Thoracic aorta (tissue), 2 donors: Measurements from ENCODE around the gene ZFC3H1. TPM values are rescaled to one million over a fixed set of nuclear protein-coding genes. Genes with fewer than 3 reads are reported as not detected.
A peak's percentile ranks its signal among the peaks of the same experiment; 100 is the strongest.

ENCODE experiments used
- ATAC-seq: fragments of 150-250 bp; one replicate; pipeline ENCODE4 v1.8.0; 2017; ENCODE audit warnings: low read depth; ENCODE audit not compliant: insufficient number of reproducible peaks, low FRiP score
- DNase-seq: peaks from one replicate; pipeline ENCODE4 v3.0.0-alpha.2; 2020; ENCODE audit warnings: low spot score
- H3K27ac ChIP-seq, 2 donors: fragments of 200-600 bp; sonication (generic); 1 replicate in 1 of 2; 2 replicates in 1 of 2; pipeline ENCODE4 v1.5.1; 2016; ENCODE audit warnings: mild to moderate bottlenecking in 2 of 2, moderate library complexity in 2 of 2
- H3K27me3 ChIP-seq: fragments of 200-600 bp; sonication (generic); replicated peaks from 2 replicates; pipeline ENCODE4 v1.6.0; 2016; ENCODE audit warnings: mild to moderate bottlenecking; ENCODE audit not compliant: insufficient read depth
- H3K36me3 ChIP-seq: fragments of 200-600 bp; sonication (generic); one replicate; pipeline ENCODE4 v1.5.1; 2016
- H3K4me1 ChIP-seq, 2 donors: fragments of 200-600 bp; sonication (generic); 1 replicate in 1 of 2; 2 replicates in 1 of 2; pipeline versions ENCODE4 v1.5.1 to v1.6.0; 2016; ENCODE audit warnings: low read depth in 2 of 2, mild to moderate bottlenecking in 1 of 2; ENCODE audit not compliant: control insufficient read depth in 1 of 2
- H3K4me3 ChIP-seq: fragments of 200-600 bp; sonication (generic); 2 replicates; pipeline ENCODE4 v1.5.1; 2016; ENCODE audit warnings: mild to moderate bottlenecking
- H3K9me3 ChIP-seq: fragments of 200-600 bp; sonication (generic); 2 replicates; pipeline ENCODE4 v1.5.1; 2016
- CTCF ChIP-seq: fragments of 200-600 bp; sonication (generic); IDR thresholded peaks from one replicate; pipeline ENCODE4 v1.5.1; 2019; ENCODE audit warnings: antibody characterized with exemption
- total RNA-seq, 2 donors: library from RNA; depleted of rRNA; stranded (reverse); fragments of >200 nt; gene quantifications; one replicate each; pipeline versions ENCODE4 v1.1.0 to v1.2.3, GENCODE V29; 2016

The ZFC3H1 gene
- total RNA-seq, 2 donors from 2014 or later, result 48.6 to 101 TPM

GRCh38 chr12:71685312-71685906 lies 21.8 kb upstream of the ZFC3H1 start:
- TF ChIP-seq CTCF, result no peak
- Histone ChIP-seq H3K36me3 (no peaks in the 10 kb centered on the region), H3K4me1 (peaks cover 6 to 27% of the 10 kb centered on the region in 2 donors), H3K4me3 (peak overlapping the region; percentile 74), H3K27ac (peak overlapping the region; percentile 63 to 67), H3K27me3 (no peaks in the 10 kb centered on the region), H3K9me3 (no peaks in the 10 kb centered on the region)
- DNase-seq (no peak), ATAC-seq (peak; percentile 13)

GRCh38 chr12:71684081-71684480 lies 20.4 kb upstream of the ZFC3H1 start:
- ATAC-seq, result no peak
- no peak for TF ChIP-seq CTCF
- Histone ChIP-seq H3K27ac (no peak overlapping the region), H3K4me1 (peaks cover 6 to 23% of the 10 kb centered on the region in 2 donors), H3K36me3 (no peaks in the 10 kb centered on the region), H3K4me3 (no peak overlapping the region), H3K9me3 (no peaks in the 10 kb centered on the region), H3K27me3 (no peaks in the 10 kb centered on the region)
- no peak for DNase-seq

- Histone ChIP-seq H3K4me1 (peaks cover 6 to 22% of the 10 kb centered on the region in 2 donors), H3K27me3 (no peaks in the 10 kb centered on the region), H3K27ac (no peak overlapping the region), H3K36me3 (no peaks in the 10 kb centered on the region), H3K9me3 (no peaks in the 10 kb centered on the region), H3K4me3 (no peak overlapping the region)
- TF ChIP-seq CTCF, result no peak
- no peak for ATAC-seq
- no peak for DNase-seq
Measured at GRCh38 chr12:71683633-71684032, 20.0 kb upstream of the ZFC3H1 start.

- no peak for TF ChIP-seq CTCF
- Histone ChIP-seq H3K36me3 (no peaks in the 10 kb centered on the region), H3K4me1 (peaks cover 6 to 11% of the 10 kb centered on the region in 2 donors), H3K27me3 (no peaks in the 10 kb centered on the region), H3K27ac (no peak overlapping the region), H3K9me3 (no peaks in the 10 kb centered on the region), H3K4me3 (no peak overlapping the region)
- DNase-seq (no peak), ATAC-seq (no peak)
Measured at GRCh38 chr12:71682466-71682865, 18.8 kb upstream of the ZFC3H1 start.

- no peaks in the 10 kb centered on the region for H3K36me3 ChIP-seq
- no peak for ATAC-seq
- H3K4me3 ChIP-seq, result no peak overlapping the region
- H3K9me3 ChIP-seq, result no peaks in the 10 kb centered on the region
- no peak for DNase-seq
- no peak overlapping the region for H3K27ac ChIP-seq
- H3K4me1 ChIP-seq, result no peaks in the 10 kb centered on the region
- no peaks in the 10 kb centered on the region for H3K27me3 ChIP-seq
- no peak for TF ChIP-seq CTCF
Measured at GRCh38 chr12:71671816-71672215, 8.2 kb upstream of the ZFC3H1 start.
